Stimulated activated CD8-positive, alpha-beta memory T cell treated with anti-CD3 and anti-CD28 coated beads, Interleukin-15, amount 100 ng/mL, for 48 hours (primary cell): ENCODE measurements around the gene BCL11B.

Experiments used
- DNase-seq, 2 donors: peaks; one replicate each; pipeline ENCODE4 v3.0.0-alpha.2; 2020; ENCODE audit warnings: low read depth in 2 of 2

BCL11B gene

GRCh38 chr14:99137001-99137700 is 134.8 kb downstream of the BCL11B start:
- no peak for DNase-seq

- no peak for DNase-seq
Measured at GRCh38 chr14:99136401-99136800, 135.6 kb downstream of the BCL11B start.

GRCh38 chr14:99136047-99136400 is 136.0 kb downstream of the BCL11B start:
- no peak for DNase-seq

GRCh38 chr14:99134516-99135046 is 137.4 kb downstream of the BCL11B start:
- DNase-seq, result no peak

- DNase-seq, result no peak
Measured at GRCh38 chr14:99133636-99134515, 138.1 kb downstream of the BCL11B start.

GRCh38 chr14:99132821-99133635 is 139.0 kb downstream of the BCL11B start:
- DNase-seq, result no peak

- DNase-seq, result no peak
Measured at GRCh38 chr14:99131632-99132271, 140.2 kb downstream of the BCL11B start.

- no peak for DNase-seq
Measured at GRCh38 chr14:99129998-99130397, 142.0 kb downstream of the BCL11B start.

GRCh38 chr14:99129211-99129696 is 142.7 kb downstream of the BCL11B start:
- DNase-seq, result no peak

- no peak for DNase-seq
Measured at GRCh38 chr14:99128185-99128584, 143.8 kb downstream of the BCL11B start.

- no peak for DNase-seq
Measured at GRCh38 chr14:99127651-99128167, 144.3 kb downstream of the BCL11B start.

- no peak for DNase-seq
Measured at GRCh38 chr14:99125616-99126431, 146.2 kb downstream of the BCL11B start.

GRCh38 chr14:99125113-99125512 is 146.9 kb downstream of the BCL11B start:
- no peak for DNase-seq

GRCh38 chr14:99124482-99125105 is 147.4 kb downstream of the BCL11B start:
- DNase-seq, result no peak

GRCh38 chr14:99123208-99123870 is 148.7 kb downstream of the BCL11B start:
- DNase-seq, result no peak

GRCh38 chr14:99122521-99123125 is 149.4 kb downstream of the BCL11B start:
- no peak for DNase-seq

- no peak for DNase-seq
Measured at GRCh38 chr14:99121319-99121875, 150.6 kb downstream of the BCL11B start.

- no peak for DNase-seq
Measured at GRCh38 chr14:99120526-99121318, 151.3 kb downstream of the BCL11B start.
